Retinal pigment epithelial cell (primary cell): ENCODE results near the gene TEKT5.
A peak's percentile ranks its signal among the peaks of the same experiment; 100 is the strongest.
"Not testable (repeated sequence)": the region's sequence is repeated elsewhere in the genome, so short reads cannot be mapped to it uniquely, and the experiment has no call there.

ENCODE experiments used
- DNase-seq: peaks from one replicate; pipeline ENCODE4 v3.0.0-alpha.2; 2010; ENCODE audit warnings: low read depth
- H3K4me3 ChIP-seq: 2 replicates; pipeline ENCODE4 v1.5.1; 2011; ENCODE audit warnings: mild to moderate bottlenecking, low read length, control low read depth, moderate library complexity
- TF ChIP-seq, protein P1 (sequence below): conservative IDR thresholded peaks from 2 replicates; pipeline ENCODE4 v1.5.1; 2011; ENCODE audit warnings: low read depth, low read length, control low read depth, inconsistent platforms

Gene TEKT5

DNA sequence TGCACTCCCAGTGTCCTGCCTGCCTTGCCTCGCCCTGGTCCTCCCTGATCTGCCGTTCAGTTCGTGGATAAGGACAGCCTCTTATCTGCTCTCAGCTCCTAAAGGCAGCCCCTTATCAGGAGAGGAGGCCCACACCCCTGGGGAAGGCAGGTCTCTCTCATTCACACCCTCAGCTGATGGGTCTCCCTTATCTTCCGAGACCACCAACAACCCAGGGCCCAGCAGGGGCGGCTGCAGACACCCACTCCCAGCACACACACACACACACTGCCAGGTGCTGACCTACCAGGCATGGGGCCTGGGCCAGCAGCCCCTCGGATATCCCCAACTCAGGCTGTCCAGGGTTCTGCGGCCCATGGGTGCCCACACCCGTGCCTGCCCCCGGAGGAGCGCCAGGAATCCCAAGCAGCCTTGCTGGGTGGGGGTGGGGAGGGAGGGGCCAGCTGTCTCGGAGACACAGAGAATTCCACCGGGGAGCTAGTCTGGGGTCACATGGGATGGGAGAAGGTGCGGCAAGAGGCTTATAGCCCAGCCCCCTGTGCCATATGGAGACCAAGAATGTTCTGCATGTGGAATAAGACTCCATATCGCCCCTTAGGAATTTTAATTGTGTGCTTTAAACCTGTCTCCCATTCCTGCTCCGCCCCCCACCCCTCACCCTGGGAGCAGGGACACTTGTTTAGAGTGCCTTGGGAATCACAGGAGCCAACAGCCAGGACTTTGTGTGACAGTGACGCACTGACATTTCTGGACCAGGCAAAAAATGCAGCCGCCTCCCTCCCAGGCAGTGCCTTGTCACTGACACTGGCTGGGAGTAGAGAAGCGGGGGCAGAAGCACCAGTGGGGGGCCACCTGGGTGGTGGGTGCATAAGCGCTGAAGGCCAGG is 72.5 kb downstream of the TEKT5 start:
- TF ChIP-seq, protein P1, sequence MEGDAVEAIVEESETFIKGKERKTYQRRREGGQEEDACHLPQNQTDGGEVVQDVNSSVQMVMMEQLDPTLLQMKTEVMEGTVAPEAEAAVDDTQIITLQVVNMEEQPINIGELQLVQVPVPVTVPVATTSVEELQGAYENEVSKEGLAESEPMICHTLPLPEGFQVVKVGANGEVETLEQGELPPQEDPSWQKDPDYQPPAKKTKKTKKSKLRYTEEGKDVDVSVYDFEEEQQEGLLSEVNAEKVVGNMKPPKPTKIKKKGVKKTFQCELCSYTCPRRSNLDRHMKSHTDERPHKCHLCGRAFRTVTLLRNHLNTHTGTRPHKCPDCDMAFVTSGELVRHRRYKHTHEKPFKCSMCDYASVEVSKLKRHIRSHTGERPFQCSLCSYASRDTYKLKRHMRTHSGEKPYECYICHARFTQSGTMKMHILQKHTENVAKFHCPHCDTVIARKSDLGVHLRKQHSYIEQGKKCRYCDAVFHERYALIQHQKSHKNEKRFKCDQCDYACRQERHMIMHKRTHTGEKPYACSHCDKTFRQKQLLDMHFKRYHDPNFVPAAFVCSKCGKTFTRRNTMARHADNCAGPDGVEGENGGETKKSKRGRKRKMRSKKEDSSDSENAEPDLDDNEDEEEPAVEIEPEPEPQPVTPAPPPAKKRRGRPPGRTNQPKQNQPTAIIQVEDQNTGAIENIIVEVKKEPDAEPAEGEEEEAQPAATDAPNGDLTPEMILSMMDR: no peak
- DNase-seq: peak; percentile 84

DNA sequence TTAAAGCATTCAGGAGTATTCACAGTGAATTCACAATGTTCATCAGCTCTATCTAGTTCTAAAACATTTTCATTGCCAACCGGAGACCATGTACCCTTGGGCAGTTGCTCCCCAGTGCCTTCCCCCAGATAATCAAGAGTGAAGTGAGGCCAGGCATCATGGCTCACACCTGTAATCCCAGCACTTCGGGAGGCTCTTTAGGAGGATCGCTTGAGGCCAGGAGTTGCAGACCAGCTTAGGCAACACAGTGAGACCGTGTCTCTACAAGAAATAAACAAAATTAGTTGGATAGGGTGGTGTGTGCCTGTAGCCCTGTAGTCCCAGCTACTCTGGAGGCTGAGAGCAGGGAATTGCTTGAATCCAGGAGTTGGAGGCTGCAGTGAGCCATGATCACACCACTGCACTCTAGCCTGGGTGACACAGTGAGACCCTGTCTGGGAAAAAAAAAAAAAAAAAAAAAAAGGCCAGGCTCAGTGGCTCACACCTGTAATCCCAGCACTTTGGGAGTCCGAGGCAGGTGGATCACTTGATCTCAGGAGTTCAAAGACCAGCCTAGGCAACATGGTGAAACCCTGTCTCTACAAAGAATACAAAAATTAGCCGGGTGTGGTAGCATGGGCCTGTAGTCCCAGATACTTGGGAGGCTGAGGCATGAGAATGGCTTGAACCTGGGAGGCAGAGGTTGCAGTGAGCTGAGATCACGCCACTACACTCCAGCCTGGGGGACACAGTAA is 73.3 kb downstream of the TEKT5 start:
- H3K4me3 ChIP-seq, DNase-seq: not testable (repeated sequence)

More for the DNA sequence above, 72.5 kb downstream of the TEKT5 start:
- H3K4me3 ChIP-seq: peak overlapping the region; percentile 6

DNA sequence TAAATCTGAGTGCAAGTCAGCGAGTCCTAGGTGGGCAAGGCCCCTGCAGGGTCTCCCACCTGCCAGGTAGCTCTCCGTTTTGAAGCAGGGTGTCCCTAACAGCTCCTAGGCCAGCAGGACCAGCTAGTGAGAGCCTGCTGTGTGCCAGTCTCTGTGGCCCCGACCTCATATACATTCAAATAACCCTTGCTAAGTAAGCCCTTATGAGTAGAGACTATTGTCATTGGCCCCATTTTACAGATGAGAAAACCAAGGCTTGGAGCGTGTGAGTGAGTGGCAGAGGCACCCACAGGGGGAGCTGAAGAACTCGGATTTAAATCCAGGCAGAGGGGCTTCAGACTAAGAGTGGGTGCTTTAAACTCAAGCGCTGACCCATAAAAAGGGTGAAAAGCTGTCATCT is 74.6 kb downstream of the TEKT5 start:
- TF ChIP-seq, protein P1: no peak
- H3K4me3 ChIP-seq: no peak overlapping the region
- no peak for DNase-seq

DNA sequence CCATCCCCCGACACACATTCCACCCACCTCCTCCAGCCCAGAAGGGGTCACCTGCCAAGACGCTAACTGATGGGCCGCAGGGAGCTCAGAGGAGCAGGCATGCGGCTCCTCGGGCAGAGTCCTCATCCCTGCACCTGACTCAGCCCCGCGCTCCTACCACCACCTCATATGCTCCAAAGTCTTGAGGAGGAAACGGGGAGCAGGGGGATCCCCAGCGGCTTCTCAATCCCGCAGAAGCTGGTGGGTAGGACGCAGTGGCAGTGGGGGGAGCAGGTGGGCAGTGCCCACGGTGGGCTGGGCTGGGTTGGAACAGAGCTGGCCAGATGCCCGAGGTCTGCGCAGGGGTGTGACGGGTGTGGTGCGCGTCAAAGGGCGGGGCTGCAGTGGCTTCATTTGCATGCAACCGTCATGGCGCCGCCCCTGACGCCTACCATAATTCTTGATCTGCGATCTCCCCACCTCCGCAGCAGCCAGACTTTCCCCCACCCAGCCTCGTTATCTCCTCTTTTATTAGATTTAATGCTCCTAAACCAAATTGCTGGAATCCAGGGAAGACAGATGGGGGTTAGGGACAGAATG is 75.4 kb downstream of the TEKT5 start:
- DNase-seq: no peak
- H3K4me3 ChIP-seq: no peak overlapping the region
- TF ChIP-seq, protein P1: no peak

DNA sequence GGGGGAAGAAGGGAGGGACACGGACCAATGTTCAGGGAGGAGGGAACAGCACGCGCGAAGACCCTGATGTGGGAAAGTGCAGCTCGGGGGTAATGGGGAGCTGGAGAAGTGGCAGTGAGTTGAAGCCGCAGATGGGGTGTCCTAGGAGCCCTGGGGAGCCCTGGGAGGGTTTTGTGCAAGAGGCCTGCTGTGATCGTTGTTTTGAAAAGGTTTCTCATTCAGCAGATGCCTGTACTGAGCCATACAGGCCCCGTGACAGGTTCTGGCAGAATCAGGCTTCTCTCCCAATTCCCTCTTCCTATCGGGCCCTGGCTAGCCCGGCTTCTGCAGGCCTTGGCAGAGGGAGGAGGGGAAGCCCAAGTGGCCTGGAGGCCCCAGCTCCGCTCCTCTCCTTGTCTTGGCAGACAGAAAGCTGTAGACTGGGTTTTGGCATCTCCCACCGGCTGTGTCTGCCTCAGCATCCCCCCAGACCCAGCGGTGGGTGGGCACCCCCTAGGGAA is 76.0 kb downstream of the TEKT5 start:
- TF ChIP-seq, protein P1: no peak
- no peak overlapping the region for H3K4me3 ChIP-seq
- no peak for DNase-seq

DNA sequence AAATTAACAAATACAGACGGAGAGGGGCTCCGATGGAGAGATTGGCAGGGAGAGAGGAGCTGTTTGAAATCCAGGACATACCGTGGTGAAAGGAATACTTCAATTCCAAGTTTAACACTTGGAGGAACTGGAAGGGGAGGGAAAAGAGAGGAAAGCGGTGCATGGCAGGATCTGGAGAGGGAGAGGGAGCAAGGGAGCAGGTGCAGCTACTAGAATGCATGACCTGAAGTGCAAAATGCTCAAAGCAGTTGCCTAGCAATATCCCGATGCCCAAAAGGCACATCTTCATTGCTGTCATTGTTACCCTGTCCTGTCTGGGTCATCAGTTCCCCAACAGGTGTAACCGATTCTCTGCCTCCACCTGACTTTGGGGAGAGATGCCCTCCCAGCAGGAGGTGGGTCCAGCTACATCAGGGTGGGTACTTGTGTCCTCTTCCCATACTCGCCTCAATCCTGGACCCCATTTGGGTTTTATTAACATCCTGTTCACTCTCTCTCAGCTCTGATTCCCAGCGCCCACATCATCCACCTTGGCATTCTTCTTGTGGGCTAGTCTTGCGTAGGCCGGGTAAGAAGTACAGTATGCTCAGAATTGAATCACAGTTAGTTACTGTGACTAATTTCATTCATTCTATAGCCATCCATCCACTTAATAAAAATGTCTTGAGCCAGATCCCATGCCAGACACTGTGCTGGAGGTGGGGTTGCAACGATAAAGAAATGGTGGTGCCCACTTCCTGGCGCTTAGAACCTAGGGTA is 76.9 kb downstream of the TEKT5 start:
- DNase-seq: no peak
- no peak overlapping the region for H3K4me3 ChIP-seq
- TF ChIP-seq, protein P1: no peak
